K562 (cell line): ENCODE results near the gene GRXCR2. TPM values are rescaled to one million over a fixed set of nuclear protein-coding genes. Genes with fewer than 3 reads are reported as not detected.

ENCODE experiments used
- ATAC-seq: fragments of 200-7000 bp; cut with Tn5 transposase; 3 replicates; pipeline ENCODE4 v1.9.1; 2020; ENCODE audit warnings: moderate library complexity
- BruUV-seq: library from RNA; stranded (reverse); fragments of 400-500 nt; replicated peaks from 2 replicates; lab custom pipeline; 2021; lab: Mats Ljungman, UMichigan
- CTCF ChIA-PET: fragments of 300-600 bp; formaldehyde crosslinking; extraction: SDS; loops from one replicate; lab custom pipeline; 2021; ENCODE audit warnings: low intra/inter-chr PET ratio; lab: Yijun Ruan, JAX
- POLR2A ChIA-PET: fragments of 300-600, 350-650 bp; sonication (Branson Sonifier 250); formaldehyde crosslinking; extraction: SDS; loops from one replicate; lab custom pipeline; 2021; ENCODE audit warnings: antibody characterized with exemption, inconsistent platforms; lab: Yijun Ruan, JAX
- DNase-seq, 4 experiments: peaks; one replicate each; pipeline versions ENCODE4 v3.0.0 to v3.0.0-alpha.2; 2011 to 2018; ENCODE audit warnings: low spot score in 3 of 4, mixed read lengths in 3 of 4; ENCODE audit errors: extremely low read depth in 1 of 4
- FAIRE-seq: peaks from 2 replicates; lab custom pipeline; 2011; peaks lifted over from hg19 to GRCh38; lab: Jason Lieb, UNC
- H2AFZ ChIP-seq: 2 replicates; pipeline ENCODE4 v1.6.0; 2011; ENCODE audit warnings: low read depth, low read length, control low read depth, inconsistent platforms
- H3K27ac ChIP-seq: fragments of 200-600 bp; 3 replicates; pipeline ENCODE4 v1.8.0; 2011; ENCODE audit warnings: low read depth, mild to moderate bottlenecking, control low read depth, inconsistent platforms, low read length, moderate library complexity, mixed read lengths; ENCODE audit errors: extremely low read depth
- H3K27me3 ChIP-seq, 2 experiments: fragments of 300-600 bp in 1 of 2; 2 replicates in 1 of 2; 3 replicates in 1 of 2; pipeline versions ENCODE4 v1.6.0 to v1.8.0; 2011; ENCODE audit warnings: inconsistent platforms in 2 of 2, low read length in 2 of 2, mild to moderate bottlenecking in 1 of 2, mixed read lengths in 1 of 2, moderate library complexity in 1 of 2; ENCODE audit not compliant: control insufficient read depth in 2 of 2, insufficient read depth in 2 of 2
- H3K36me3 ChIP-seq: fragments of 300-600 bp; 3 replicates; pipeline ENCODE4 v1.8.0; 2011; ENCODE audit warnings: mild to moderate bottlenecking, low read length, inconsistent platforms; ENCODE audit not compliant: control insufficient read depth, insufficient read depth
- H3K4me1 ChIP-seq, 2 experiments: fragments of 200-600 bp in 1 of 2; replicated peaks in 1 of 2; 2 replicates in 1 of 2; 3 replicates in 1 of 2; pipeline versions ENCODE4 v1.5.1 to v1.8.0; 2011; ENCODE audit warnings: inconsistent platforms in 2 of 2, low read length in 2 of 2, mild to moderate bottlenecking in 1 of 2, mixed read lengths in 1 of 2, moderate library complexity in 1 of 2; ENCODE audit not compliant: control insufficient read depth in 2 of 2, insufficient read depth in 2 of 2
- H3K4me2 ChIP-seq: 2 replicates; pipeline ENCODE4 v1.6.1; 2011; ENCODE audit warnings: low read length, control low read depth, inconsistent platforms, mixed read lengths; ENCODE audit not compliant: insufficient read depth
- H3K4me3 ChIP-seq: fragments of 200-600 bp; sonication (generic), shearing (Covaris generic); 2 replicates; pipeline ENCODE4 v1.5.1; 2016; ENCODE audit warnings: control low read depth, inconsistent platforms
- H3K79me2 ChIP-seq: fragments of 200-600 bp; 3 replicates; pipeline ENCODE4 v1.8.0; 2011; ENCODE audit warnings: low read length, inconsistent platforms; ENCODE audit not compliant: control insufficient read depth, insufficient read depth
- H3K9ac ChIP-seq, 2 experiments: 2 replicates each; pipeline versions ENCODE4 v1.6.0 to v1.6.1; 2011; ENCODE audit warnings: low read depth in 2 of 2, low read length in 2 of 2, control low read depth in 1 of 2, inconsistent platforms in 1 of 2, mild to moderate bottlenecking in 1 of 2, mixed read lengths in 1 of 2; ENCODE audit not compliant: insufficient read depth in 1 of 2
- H3K9me1 ChIP-seq: one replicate; pipeline ENCODE4 v1.6.0; 2011; ENCODE audit warnings: inconsistent platforms, mild to moderate bottlenecking, low read length, moderate library complexity; ENCODE audit not compliant: control insufficient read depth, insufficient read depth
- H3K9me3 ChIP-seq: replicated peaks from 2 replicates; pipeline ENCODE4 v1.5.1; 2011; ENCODE audit warnings: low read depth, low read length, inconsistent platforms; ENCODE audit not compliant: control insufficient read depth, insufficient read depth
- H4K20me1 ChIP-seq: replicated peaks from 2 replicates; pipeline ENCODE4 v1.6.1; 2011; ENCODE audit warnings: low read length, inconsistent platforms, mixed read lengths; ENCODE audit not compliant: control insufficient read depth, insufficient read depth
- C11orf30 ChIP-seq: fragments of 450-650 bp; IDR thresholded peaks from 2 replicates; pipeline ENCODE4 v1.6.1; 2016; ENCODE audit warnings: low read depth, mild to moderate bottlenecking
- CTBP1 ChIP-seq: fragments of 450-650 bp; IDR thresholded peaks from 2 replicates; pipeline ENCODE4 v1.6.1; 2016; ENCODE audit warnings: borderline replicate concordance
- ESRRA ChIP-seq: fragments of 450-650 bp; IDR thresholded peaks from 2 replicates; pipeline ENCODE4 v1.6.1; 2014; ENCODE audit warnings: low read depth, mild to moderate bottlenecking, moderate library complexity, borderline replicate concordance
- MAFG ChIP-seq: fragments of 450-650 bp; conservative IDR thresholded peaks from 2 replicates; pipeline ENCODE4 v1.6.1; 2016; ENCODE audit warnings: missing genetic modification characterization, missing compliant biosample characterization
- RBM17 ChIP-seq: fragments of 200-400 bp; formaldehyde crosslinking; IDR thresholded peaks from 2 replicates; pipeline ENCODE4 v1.6.1; 2017; ENCODE audit warnings: low read depth, mild to moderate bottlenecking, low read length, borderline replicate concordance
- SIN3B ChIP-seq: fragments of 450-650 bp; IDR thresholded peaks from 2 replicates; pipeline ENCODE4 v1.6.1; 2017; ENCODE audit warnings: low read depth, mild to moderate bottlenecking, moderate library complexity
- ZBTB1 ChIP-seq: sonication (generic); formaldehyde crosslinking; IDR thresholded peaks from 2 replicates; pipeline ENCODE4 v1.8.1; 2023; ENCODE audit warnings: missing genetic modification reagents, low read depth, mild to moderate bottlenecking, borderline replicate concordance
- ZC3H11A ChIP-seq: IDR thresholded peaks from 2 replicates; pipeline ENCODE4 v1.6.1; 2012; ENCODE audit warnings: low read depth, low read length, improper control_type of control experiment
- ZNF316 ChIP-seq: fragments of 450-650 bp; IDR thresholded peaks from 2 replicates; pipeline ENCODE4 v1.6.1; 2016
- WGBS: fragments of 100-300 bp; shearing (Covaris generic); methylation state at CpG from one replicate; pipeline ENCODE4 v1.1.6; 2016; ENCODE audit warnings: low coverage, mixed read lengths; ENCODE audit not compliant: insufficient coverage; ENCODE audit errors: missing lambda C conversion rate; 5-methylcytosine and 5-hydroxymethylcytosine counted together
- in situ Hi-C: fragments of 300-500 bp; cut with MboI; formaldehyde crosslinking; loops from 4 replicates; pipeline ENCODE4 v1.15.0; 2018; ENCODE audit warnings: inconsistent platforms, mixed read lengths
- intact Hi-C: fragments of 100-400 bp; cut with micrococcal nuclease; formaldehyde crosslinking; loops from 2 replicates; pipeline ENCODE4 v1.14.2; 2022
- polyA plus RNA-seq, 8 experiments: library from polyadenylated mRNA; depleted of rRNA in 4 of 8; stranded (reverse) in 5 of 8; unstranded in 3 of 8; fragments of >200 nt; fragmentation: Nextera tagmentation in 2 of 8; fragmentation: Illumina TruSeq in 1 of 8; extraction: Ambion mirVana in 2 of 8; extraction: Trizol in 1 of 8; gene quantifications; 2 replicates each; pipeline versions ENCODE4 v1.2.1 to v1.2.3, GENCODE V29; 2011 to 2014; ENCODE audit warnings: inconsistent platforms in 1 of 8, missing spikeins in 1 of 8
- total RNA-seq, 7 experiments: library from RNA; depleted of rRNA in 6 of 7; stranded (reverse); fragments of >200 nt in 6 of 7; fragmentation: Illumina TruSeq in 2 of 7; extraction: Trizol in 2 of 7; gene quantifications; 2 replicates each; pipeline versions ENCODE4 v1.2.1 to v1.2.3, GENCODE V29; 2011 to 2021; ENCODE audit warnings: low replicate concordance in 1 of 7
- TF ChIP-seq, protein P1 (sequence below): sonication (generic); formaldehyde crosslinking; IDR thresholded peaks from 2 replicates; pipeline ENCODE4 v1.8.0; 2023; ENCODE audit warnings: mild to moderate bottlenecking, missing genetic modification reagents

GRXCR2 gene
- total and polyA plus RNA-seq, 9 of the 15 experiments (the other 6 are each of a cell fraction or from before 2014, with no cell fraction given): not detected

DNA sequence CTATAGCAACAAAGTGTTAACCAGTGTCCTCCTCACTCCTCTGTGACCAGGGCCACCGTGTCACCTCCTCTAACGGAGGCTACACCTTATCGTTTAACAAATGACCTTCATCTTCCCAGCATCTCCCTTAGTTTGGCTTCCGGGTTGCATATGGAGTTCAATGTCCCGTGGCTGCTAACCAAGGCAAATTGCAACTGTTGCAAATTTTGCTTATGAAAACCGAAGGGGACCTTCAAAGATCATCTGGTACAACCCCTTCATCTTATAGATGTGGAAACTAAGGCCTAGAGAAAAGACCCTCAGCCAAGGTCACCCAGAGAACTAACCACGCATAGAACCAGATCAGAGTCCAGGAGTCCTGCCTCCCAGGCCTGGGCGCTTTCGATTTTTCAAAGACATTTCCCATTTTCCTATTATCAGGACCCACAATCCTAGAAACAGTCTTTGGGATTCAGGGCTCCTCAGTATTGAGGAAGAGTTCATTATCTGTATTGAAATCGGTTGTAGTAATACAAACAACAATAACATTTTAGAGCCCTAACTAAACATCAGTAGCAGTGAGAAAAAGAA is 39.1 kb downstream of the GRXCR2 start:
- Histone ChIP-seq H3K9ac (peak overlapping the region; percentile 70 to 75; a peak in 3 of 4 replicates), H4K20me1 (no peaks in the 10 kb centered on the region), H3K9me3 (no peaks in the 10 kb centered on the region), H3K36me3 (no peaks in the 10 kb centered on the region), H3K4me3 (peak overlapping the region; percentile 80), H3K79me2 (peaks cover 56% of the 10 kb centered on the region), H3K27me3 (no peaks in the 10 kb centered on the region), H3K9me1 (no peaks in the 10 kb centered on the region), H3K27ac (no peak overlapping the region; the same call in 2 of the 3 replicates), H3K4me2 (peak overlapping the region; percentile 95), H2AFZ (peak overlapping the region; percentile 48), H3K4me1 (peaks cover 14 to 52% of the 10 kb centered on the region in 2 experiments)
- CTCF ChIA-PET: no interaction called here
- BruUV-seq: no TSS peak
- POLR2A ChIA-PET: interaction anchor here (1.7 to 2.7 kb wide), 2 partner anchors 8 to 20 kb away, joined by 7 to 19 read pairs; no protein-coding TSS in a partner anchor
- FAIRE-seq (peak; percentile 42), DNase-seq (no peak), ATAC-seq (no peak)
- in situ Hi-C loops: loop anchor here (5.0 to 10.0 kb wide), 2 partner anchors 54 to 371 kb away; partner anchors contain the start of gene RBM27
- intact Hi-C loops: loop anchor here (2.0 to 5.0 kb wide), 3 partner anchors 21 to 1631 kb away; no protein-coding TSS in a partner anchor
- WGBS: 9% methylated on average over 10 of the region's 10 CpGs
- TF ChIP-seq ZC3H11A (no peak), RBM17 (no peak), ZNF316 (peak; percentile 84), C11orf30 (peak; percentile 77), SIN3B (no peak), ESRRA (peak; percentile 79), ZBTB1 (0 out of 2 replicates have a peak, but pooled peaks have one; percentile 26), MAFG (0 out of 2 replicates have a peak, but pooled peaks have one; percentile 25), CTBP1 (peak; percentile 28; the same call in 1 of the 2 replicates)
- TF ChIP-seq, protein P1, sequence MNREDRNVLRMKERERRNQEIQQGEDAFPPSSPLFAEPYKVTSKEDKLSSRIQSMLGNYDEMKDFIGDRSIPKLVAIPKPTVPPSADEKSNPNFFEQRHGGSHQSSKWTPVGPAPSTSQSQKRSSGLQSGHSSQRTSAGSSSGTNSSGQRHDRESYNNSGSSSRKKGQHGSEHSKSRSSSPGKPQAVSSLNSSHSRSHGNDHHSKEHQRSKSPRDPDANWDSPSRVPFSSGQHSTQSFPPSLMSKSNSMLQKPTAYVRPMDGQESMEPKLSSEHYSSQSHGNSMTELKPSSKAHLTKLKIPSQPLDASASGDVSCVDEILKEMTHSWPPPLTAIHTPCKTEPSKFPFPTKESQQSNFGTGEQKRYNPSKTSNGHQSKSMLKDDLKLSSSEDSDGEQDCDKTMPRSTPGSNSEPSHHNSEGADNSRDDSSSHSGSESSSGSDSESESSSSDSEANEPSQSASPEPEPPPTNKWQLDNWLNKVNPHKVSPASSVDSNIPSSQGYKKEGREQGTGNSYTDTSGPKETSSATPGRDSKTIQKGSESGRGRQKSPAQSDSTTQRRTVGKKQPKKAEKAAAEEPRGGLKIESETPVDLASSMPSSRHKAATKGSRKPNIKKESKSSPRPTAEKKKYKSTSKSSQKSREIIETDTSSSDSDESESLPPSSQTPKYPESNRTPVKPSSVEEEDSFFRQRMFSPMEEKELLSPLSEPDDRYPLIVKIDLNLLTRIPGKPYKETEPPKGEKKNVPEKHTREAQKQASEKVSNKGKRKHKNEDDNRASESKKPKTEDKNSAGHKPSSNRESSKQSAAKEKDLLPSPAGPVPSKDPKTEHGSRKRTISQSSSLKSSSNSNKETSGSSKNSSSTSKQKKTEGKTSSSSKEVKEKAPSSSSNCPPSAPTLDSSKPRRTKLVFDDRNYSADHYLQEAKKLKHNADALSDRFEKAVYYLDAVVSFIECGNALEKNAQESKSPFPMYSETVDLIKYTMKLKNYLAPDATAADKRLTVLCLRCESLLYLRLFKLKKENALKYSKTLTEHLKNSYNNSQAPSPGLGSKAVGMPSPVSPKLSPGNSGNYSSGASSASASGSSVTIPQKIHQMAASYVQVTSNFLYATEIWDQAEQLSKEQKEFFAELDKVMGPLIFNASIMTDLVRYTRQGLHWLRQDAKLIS (CRISPR knock-in tag): 0 out of 2 replicates have a peak, but pooled peaks have one; percentile 17
